Activated CD4-positive, alpha-beta T cell treated with anti-CD3 and anti-CD28 coated beads, Interleukin-2, Interleukin-6, amounts not matched to agents 100 ng/mL and 50 ng/mL, durations not matched to agents 16 hours and 8 hours (primary cell): Measurements from ENCODE around the gene RAB36.

ENCODE experiments used
- DNase-seq: peaks from one replicate; pipeline ENCODE4 v3.0.0-alpha.2; 2020

Gene RAB36

GRCh38 chr22:23138584-23139435 lies 6.5 kb upstream of the RAB36 start:
- no peak for DNase-seq

- DNase-seq, result no peak
These were observed 4.9 kb upstream of the RAB36 start for GRCh38 chr22:23140385-23140784.

DNA sequence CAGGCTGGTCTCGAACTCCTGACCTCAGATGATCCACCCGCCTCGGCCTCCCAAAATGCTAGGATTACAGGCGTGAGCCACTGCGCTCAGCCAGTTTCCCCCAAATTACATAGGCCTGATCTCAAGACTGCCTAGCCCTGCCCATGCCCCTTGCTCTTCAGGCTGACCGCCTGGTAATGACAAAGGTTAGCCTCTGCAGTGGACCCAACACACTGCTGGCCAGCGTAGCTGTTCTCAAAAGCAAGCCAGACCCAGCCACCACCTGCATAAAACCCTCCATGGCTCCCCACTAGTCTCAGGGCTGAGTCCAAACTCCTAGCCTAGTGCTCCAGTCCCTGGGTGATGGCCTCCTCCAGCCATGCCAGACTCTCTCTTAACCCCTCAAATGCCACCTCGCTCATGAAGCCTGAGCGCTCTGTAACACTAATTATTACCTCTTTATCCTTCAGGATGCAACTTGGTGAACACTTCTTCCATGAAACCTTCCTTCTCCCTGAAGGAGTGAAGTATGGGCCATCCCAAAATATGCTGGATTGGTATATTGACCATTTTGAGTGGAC lies 2.7 kb upstream of the RAB36 start:
- DNase-seq, result no peak

- no peak for DNase-seq
These were observed 2.2 kb upstream of the RAB36 start for GRCh38 chr22:23143119-23143518.

DNA sequence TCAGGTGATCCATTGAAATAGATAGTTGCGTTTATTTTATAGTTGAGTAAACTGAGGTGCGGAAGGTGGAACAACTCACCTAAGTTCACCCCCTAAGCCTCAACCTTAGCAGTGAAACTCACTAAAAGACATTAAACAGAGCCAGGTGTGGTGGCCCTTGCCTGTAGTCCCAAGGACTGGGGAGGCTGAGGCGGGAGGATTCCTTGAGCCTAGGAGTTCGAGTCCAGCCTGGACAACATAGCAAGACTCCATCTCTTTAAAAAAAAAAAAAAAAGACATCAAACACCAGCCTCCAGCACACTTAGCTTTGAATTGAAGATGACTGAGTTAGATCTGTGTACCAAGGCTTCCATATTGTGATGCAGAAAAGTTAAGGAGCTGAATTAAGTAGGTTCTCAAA lies 845 bp upstream of the RAB36 start:
- DNase-seq, result no peak

DNA sequence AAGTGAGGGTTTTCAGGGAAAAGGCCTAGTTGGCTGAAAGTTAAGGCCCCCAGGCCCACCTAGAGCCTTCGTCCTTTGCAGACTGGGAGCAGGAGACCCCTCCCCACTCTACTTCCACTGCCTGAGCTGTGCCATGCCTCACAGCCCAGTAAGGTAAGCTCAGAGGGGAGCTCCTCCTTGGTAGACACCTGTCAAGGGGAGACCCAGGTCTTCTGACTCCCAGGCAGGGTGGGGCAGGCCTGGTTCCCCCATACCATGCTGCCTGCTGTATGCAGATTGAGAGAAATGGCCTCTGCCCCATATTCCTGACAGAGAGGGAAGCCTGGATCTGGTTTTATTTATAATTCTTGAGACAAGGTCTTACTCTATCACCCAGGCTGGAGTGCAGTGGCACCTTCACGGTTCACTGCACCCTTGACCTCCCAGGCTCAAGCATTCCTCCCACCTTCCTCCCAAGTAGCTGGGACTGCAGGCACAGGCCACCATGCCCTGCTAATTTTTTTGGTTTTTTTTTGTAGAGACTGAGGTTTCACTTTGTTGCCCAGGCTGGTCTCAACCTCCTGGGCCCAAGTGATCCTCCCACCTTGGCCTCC lies 697 bp downstream of the RAB36 start:
- no peak for DNase-seq

GRCh38 chr22:23146478-23147205 lies 1.4 kb downstream of the RAB36 start:
- DNase-seq, result no peak

- no peak for DNase-seq
These were observed 2.5 kb downstream of the RAB36 start for GRCh38 chr22:23147617-23148387.

- DNase-seq, result no peak
These were observed 4.5 kb downstream of the RAB36 start for GRCh38 chr22:23149743-23150238.

DNA sequence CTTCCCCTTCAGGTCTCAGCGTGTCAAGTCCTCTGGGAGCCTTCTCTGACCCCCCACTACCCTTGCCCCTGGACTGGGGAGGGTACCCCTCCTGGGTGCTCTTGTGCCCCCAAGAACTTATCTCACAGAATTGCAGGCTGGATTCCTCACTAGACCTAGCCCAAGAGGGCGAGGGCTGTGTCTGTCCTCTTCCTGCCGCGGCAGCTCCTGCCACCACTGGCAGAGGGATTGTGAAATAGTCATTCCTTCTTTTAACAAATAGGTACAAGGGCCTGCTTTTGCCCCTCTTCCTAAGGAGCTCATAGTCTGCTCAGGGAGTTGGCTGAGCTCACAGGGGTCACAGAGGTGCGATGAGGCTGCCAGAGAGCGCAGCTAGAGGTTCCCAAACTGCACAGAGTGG lies 5.5 kb downstream of the RAB36 start:
- no peak for DNase-seq

DNA sequence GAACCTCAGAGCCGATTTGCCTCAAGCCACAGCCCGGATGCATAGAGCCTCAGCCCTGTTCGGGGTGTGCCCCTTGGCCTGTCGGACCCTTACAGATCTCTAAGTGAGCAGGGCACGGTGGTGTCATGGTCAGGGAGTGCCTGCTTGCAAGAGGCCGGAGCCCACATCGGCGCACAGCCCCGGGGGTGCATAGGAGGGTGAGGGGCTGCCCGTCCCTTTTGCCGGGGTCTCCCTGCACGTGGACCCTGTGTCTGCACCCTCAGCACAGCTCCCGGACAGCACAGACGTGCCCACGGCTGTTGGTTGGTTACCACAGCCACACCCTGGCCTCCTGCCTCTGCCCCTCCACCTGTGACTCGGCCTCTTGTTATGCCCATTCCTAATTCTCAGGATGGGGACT lies 6.5 kb downstream of the RAB36 start:
- DNase-seq, result no peak

GRCh38 chr22:23152238-23153114 lies 7.2 kb downstream of the RAB36 start:
- no peak for DNase-seq

DNA sequence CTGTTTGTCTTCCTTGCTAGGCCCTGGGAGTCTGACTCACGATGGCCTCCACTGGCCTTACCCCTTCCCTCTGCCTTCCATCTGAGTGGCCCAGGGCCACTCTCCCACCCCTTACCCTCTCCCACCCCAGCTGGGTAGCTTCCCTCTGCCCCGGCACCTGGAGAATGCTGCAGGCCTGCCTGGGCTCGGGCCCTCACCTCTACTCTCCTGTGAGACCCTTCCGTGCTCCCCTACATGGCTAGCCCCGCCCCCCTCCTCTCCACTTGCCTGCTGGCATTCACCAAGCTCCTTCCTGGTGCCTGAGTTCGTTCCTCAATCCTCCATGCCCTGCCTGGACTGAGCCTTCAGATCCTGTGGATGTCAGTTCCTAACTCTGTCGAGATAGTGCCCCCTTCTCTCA lies 8.7 kb downstream of the RAB36 start:
- no peak for DNase-seq

DNA sequence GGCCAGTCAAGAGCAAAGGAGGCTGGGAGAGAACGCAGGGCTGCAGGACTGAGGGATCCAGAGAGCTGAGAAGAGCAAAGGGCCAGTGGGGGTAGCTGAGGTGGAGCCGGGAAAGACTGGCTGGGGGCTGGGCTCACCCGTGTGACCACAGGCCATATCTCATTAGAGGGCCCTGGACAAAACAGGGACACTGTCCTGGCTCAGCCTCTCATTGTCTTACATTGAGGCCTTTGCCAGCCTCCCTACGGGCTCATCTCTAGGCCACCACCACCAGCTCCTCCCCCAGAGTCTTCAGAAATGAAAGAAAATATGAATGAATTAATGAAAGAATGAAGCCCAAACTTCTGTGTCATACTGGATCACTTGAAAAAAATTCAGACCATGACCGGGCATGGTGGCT lies 9.2 kb downstream of the RAB36 start:
- no peak for DNase-seq

GRCh38 chr22:23155143-23155542 lies 9.9 kb downstream of the RAB36 start:
- DNase-seq, result no peak

DNA sequence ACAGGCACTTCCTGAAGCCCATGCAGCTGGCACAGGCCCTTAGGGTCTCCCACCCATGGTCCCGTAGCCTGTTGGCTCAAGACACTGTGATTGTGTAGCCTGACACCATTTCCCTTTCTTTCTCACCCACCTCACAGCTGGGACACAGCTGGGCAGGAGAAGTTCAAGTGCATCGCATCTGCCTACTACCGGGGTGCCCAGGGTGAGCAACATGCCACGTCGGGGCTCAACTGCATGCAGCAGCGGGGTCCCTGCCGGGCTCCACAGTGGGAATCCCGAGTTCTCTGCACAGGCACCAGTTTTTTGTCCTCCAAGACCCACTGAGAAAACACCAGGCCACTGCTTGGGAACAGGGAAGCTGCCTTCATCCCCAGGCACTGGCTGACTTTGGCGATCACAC lies 10.6 kb downstream of the RAB36 start:
- DNase-seq, result no peak

- DNase-seq, result no peak
These were observed 11.0 kb downstream of the RAB36 start for GRCh38 chr22:23156286-23156685.

GRCh38 chr22:23157560-23158515 lies 12.6 kb downstream of the RAB36 start:
- DNase-seq, result no peak

- DNase-seq, result no peak
These were observed 13.4 kb downstream of the RAB36 start for GRCh38 chr22:23158516-23159290.

DNA sequence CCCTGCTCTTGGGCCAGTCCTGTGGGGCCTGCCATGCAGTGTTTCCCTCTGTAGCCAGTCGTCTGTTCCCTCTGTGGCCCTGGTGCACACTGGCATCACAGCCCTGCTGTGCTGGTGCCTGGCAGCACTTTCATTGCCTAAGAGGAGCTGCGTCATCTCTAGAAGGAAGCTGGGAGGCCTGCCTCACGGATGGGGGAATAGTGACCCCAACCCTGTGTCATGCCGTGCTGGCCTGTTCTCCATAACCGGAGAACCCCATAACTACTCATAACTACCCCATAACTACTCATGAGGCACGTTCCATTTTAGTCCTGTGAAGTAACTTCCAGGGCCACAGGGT lies 14.0 kb downstream of the RAB36 start:
- DNase-seq, result no peak
